Measurements from ENCODE around the gene TUBA4A. TPM values are rescaled to one million over a fixed set of nuclear protein-coding genes. Genes with fewer than 3 reads are reported as not detected.
"Not testable (repeated sequence)": the region's sequence is repeated elsewhere in the genome, so short reads cannot be mapped to it uniquely, and the experiment has no call there.

Gene TUBA4A
- total RNA-seq, 1 donor from 2014 or later = 2.0 TPM

- no peak for FAIRE-seq
- DNase-seq (ENCODE audit: low spot score in 2 of 2) = no peak
Measured at GRCh38 chr2:219271021-219271420, 17.3 kb upstream of the TUBA4A start.

- FAIRE-seq (no peak), DNase-seq (ENCODE audit: low spot score in 2 of 2) (no peak)
Measured at GRCh38 chr2:219270055-219270372, 16.3 kb upstream of the TUBA4A start.

- no peak for FAIRE-seq
- no peak for DNase-seq (ENCODE audit: low spot score in 2 of 2)
Measured at GRCh38 chr2:219269362-219270054, 15.8 kb upstream of the TUBA4A start.

GRCh38 chr2:219268294-219268693 is 14.6 kb upstream of the TUBA4A start:
- no peak for FAIRE-seq

GRCh38 chr2:219266886-219267285 is 13.2 kb upstream of the TUBA4A start:
- DNase-seq (ENCODE audit: low spot score in 2 of 2) = no peak
- FAIRE-seq = no peak

More at GRCh38 chr2:219268294-219268693, 14.6 kb upstream of the TUBA4A start:
- no peak for DNase-seq (ENCODE audit: low spot score in 2 of 2)

GRCh38 chr2:219266232-219266631 is 12.5 kb upstream of the TUBA4A start:
- no peak for FAIRE-seq
- no peak for DNase-seq (ENCODE audit: low spot score in 2 of 2)

GRCh38 chr2:219261024-219261855 is 7.5 kb upstream of the TUBA4A start:
- no peak for FAIRE-seq
- DNase-seq (ENCODE audit: low spot score in 2 of 2) = no peak

GRCh38 chr2:219258942-219259341 is 5.2 kb upstream of the TUBA4A start:
- not testable (repeated sequence) for DNase-seq (ENCODE audit: low spot score in 2 of 2); FAIRE-seq

GRCh38 chr2:219254590-219255201 is 978 bp upstream of the TUBA4A start:
- DNase-seq (ENCODE audit: low spot score in 2 of 2) (no peak), FAIRE-seq (no peak)

- FAIRE-seq = no peak
- peak; percentile 34 to 40 for DNase-seq (ENCODE audit: low spot score in 2 of 2)
Measured at GRCh38 chr2:219252900-219253752, 592 bp downstream of the TUBA4A start, which contains the start of gene TUBA4B. TUBA4B (plus strand) TSS chr2:219253243; CDS start chr2:219253408, 165 bp downstream.

GRCh38 chr2:219252570-219252899 is 1.2 kb downstream of the TUBA4A start:
- FAIRE-seq = no peak
- no peak for DNase-seq (ENCODE audit: low spot score in 2 of 2)

GRCh38 chr2:219252084-219252483 is 1.6 kb downstream of the TUBA4A start:
- DNase-seq (ENCODE audit: low spot score in 2 of 2) (no peak), FAIRE-seq (no peak)

GRCh38 chr2:219251656-219252055 is 2.1 kb downstream of the TUBA4A start:
- FAIRE-seq (no peak), DNase-seq (ENCODE audit: low spot score in 2 of 2) (no peak)

- FAIRE-seq = no peak
- no peak for DNase-seq (ENCODE audit: low spot score in 2 of 2)
Measured at GRCh38 chr2:219250049-219250781, 3.5 kb downstream of the TUBA4A start.

- DNase-seq (ENCODE audit: low spot score in 2 of 2) = no peak
- no peak for FAIRE-seq
Measured at GRCh38 chr2:219249203-219249980, 4.3 kb downstream of the TUBA4A start.

GRCh38 chr2:219248845-219249202 is 4.9 kb downstream of the TUBA4A start:
- DNase-seq (ENCODE audit: low spot score in 2 of 2) = no peak
- FAIRE-seq = no peak

- DNase-seq (ENCODE audit: low spot score in 2 of 2) = no peak
- FAIRE-seq = no peak
Measured at GRCh38 chr2:219247678-219248642, 5.8 kb downstream of the TUBA4A start.

GRCh38 chr2:219246559-219246958 is 7.2 kb downstream of the TUBA4A start:
- no peak for DNase-seq (ENCODE audit: low spot score in 2 of 2)
- FAIRE-seq = no peak

Measured in frontal cortex (tissue), 4 donors.